Upper lobe of left lung (tissue), 4 donors: Measurements from ENCODE around the gene ATXN2.

Experiments used
- EP300 ChIP-seq, 4 donors: sonication (generic); formaldehyde crosslinking; IDR thresholded peaks; one replicate each; pipeline ENCODE4 v1.5.1; 2017; ENCODE audit warnings: antibody characterized with exemption in 4 of 4, control low read depth in 2 of 4
- POLR2A ChIP-seq, 4 donors: fragments of 450-650 bp; IDR thresholded peaks; one replicate each; pipeline ENCODE4 v1.5.1; 2016 to 2017; ENCODE audit warnings: antibody characterized with exemption in 4 of 4, mild to moderate bottlenecking in 2 of 4
- POLR2AphosphoS5 ChIP-seq, 2 donors: sonication (generic); formaldehyde crosslinking; IDR thresholded peaks; one replicate each; pipeline ENCODE4 v1.5.1; 2017; ENCODE audit warnings: antibody characterized with exemption in 2 of 2
- TF ChIP-seq, protein P1 (sequence below), 6 experiments: fragments of 450-650 bp in 4 of 6; fragments of 200-600 bp in 2 of 6; sonication (generic) in 2 of 6; IDR thresholded peaks; one replicate each; pipeline ENCODE4 v1.5.1; 2016 to 2019; ENCODE audit warnings: antibody characterized with exemption in 6 of 6

DNA sequence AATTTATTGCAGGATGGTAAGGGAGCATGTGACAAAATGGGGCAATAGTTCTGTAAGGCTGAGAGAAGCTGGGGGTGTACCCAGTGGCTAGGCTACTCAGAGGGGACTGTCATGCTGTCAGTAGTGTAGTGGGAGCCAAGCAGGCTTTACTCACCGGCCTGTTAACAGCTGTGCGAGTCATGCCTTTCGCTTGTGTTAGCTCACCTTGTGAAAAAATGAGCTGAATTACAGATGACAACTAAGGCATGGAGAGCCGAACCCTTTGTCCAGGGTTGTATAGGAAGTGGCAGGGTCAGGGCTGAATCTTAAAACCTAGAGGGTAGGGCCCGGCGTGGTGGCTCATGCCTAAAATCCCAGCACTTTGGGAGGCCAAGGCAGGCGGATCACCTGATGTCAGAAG lies 155.5 kb downstream of the ATXN2 start:
- TF ChIP-seq, protein P1, sequence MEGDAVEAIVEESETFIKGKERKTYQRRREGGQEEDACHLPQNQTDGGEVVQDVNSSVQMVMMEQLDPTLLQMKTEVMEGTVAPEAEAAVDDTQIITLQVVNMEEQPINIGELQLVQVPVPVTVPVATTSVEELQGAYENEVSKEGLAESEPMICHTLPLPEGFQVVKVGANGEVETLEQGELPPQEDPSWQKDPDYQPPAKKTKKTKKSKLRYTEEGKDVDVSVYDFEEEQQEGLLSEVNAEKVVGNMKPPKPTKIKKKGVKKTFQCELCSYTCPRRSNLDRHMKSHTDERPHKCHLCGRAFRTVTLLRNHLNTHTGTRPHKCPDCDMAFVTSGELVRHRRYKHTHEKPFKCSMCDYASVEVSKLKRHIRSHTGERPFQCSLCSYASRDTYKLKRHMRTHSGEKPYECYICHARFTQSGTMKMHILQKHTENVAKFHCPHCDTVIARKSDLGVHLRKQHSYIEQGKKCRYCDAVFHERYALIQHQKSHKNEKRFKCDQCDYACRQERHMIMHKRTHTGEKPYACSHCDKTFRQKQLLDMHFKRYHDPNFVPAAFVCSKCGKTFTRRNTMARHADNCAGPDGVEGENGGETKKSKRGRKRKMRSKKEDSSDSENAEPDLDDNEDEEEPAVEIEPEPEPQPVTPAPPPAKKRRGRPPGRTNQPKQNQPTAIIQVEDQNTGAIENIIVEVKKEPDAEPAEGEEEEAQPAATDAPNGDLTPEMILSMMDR (IDR thresholded peaks at IDR 0.05) = no peak
- peak in 1 of 4 donors; percentile 42 for TF ChIP-seq POLR2A (IDR thresholded peaks at IDR 0.05)
- TF ChIP-seq EP300 (IDR thresholded peaks at IDR 0.05) = no peak
- no peak for TF ChIP-seq POLR2AphosphoS5 (IDR thresholded peaks at IDR 0.05)
